Effector CD4-positive, alpha-beta T cell (primary cell): Measurements from ENCODE around the gene CTTNBP2. TPM values are rescaled to one million over a fixed set of nuclear protein-coding genes. Genes with fewer than 3 reads are reported as not detected.

Source experiments
- DNase-seq: peaks from one replicate; pipeline ENCODE4 v3.0.0-alpha.2; 2020
- total RNA-seq: gene quantifications from one replicate; lab custom pipeline; 2026; lab: John Stamatoyannopoulos, UW

CTTNBP2 gene, protein sequence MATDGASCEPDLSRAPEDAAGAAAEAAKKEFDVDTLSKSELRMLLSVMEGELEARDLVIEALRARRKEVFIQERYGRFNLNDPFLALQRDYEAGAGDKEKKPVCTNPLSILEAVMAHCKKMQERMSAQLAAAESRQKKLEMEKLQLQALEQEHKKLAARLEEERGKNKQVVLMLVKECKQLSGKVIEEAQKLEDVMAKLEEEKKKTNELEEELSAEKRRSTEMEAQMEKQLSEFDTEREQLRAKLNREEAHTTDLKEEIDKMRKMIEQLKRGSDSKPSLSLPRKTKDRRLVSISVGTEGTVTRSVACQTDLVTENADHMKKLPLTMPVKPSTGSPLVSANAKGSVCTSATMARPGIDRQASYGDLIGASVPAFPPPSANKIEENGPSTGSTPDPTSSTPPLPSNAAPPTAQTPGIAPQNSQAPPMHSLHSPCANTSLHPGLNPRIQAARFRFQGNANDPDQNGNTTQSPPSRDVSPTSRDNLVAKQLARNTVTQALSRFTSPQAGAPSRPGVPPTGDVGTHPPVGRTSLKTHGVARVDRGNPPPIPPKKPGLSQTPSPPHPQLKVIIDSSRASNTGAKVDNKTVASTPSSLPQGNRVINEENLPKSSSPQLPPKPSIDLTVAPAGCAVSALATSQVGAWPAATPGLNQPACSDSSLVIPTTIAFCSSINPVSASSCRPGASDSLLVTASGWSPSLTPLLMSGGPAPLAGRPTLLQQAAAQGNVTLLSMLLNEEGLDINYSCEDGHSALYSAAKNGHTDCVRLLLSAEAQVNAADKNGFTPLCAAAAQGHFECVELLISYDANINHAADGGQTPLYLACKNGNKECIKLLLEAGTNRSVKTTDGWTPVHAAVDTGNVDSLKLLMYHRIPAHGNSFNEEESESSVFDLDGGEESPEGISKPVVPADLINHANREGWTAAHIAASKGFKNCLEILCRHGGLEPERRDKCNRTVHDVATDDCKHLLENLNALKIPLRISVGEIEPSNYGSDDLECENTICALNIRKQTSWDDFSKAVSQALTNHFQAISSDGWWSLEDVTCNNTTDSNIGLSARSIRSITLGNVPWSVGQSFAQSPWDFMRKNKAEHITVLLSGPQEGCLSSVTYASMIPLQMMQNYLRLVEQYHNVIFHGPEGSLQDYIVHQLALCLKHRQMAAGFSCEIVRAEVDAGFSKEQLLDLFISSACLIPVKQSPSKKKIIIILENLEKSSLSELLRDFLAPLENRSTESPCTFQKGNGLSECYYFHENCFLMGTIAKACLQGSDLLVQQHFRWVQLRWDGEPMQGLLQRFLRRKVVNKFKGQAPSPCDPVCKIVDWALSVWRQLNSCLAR (N-terminal part only)
- total RNA-seq, result not detected

DNA sequence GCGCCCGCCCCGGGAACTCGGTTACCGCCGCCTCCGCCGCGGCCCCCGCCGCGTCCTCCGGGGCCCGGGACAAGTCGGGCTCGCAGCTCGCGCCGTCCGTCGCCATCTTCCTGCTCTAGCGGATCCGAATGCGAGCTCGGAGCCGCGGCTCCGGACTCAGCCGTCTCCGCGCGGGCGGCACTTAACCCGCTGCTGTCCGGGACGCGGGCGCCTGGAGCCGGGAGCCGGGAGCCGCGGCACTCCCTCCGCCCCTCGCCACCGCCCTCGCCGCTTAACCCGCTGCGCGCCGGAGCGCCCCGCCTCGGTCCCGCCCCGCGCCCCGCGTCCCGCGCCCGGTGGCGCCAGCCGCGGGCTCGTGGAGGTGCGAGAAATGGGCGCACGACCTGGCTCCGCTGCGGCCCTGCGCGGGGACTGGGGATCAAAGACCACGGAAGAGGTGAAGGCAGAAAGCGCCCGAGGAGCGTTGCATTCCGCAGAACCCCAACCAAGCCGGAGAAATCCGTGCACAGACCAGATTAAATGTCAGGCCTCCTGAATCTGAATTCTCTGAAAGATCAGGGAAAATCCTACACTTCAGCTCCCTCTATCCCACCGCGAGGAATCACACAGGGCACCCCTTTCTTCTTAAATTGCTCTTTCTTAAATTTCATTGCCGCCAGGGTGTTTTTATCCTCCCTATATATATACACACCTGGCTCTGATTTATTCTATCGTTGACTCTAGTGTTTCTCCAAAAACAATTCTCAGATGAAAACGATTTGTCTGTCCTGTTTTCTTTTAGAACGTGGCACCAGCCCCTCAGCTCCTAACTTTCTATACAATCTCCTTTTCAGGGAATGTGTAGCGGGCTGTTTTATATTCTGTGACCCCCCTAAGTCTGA is at the start of gene CTTNBP2:
Gene CTTNBP2, minus strand, starts transcription at position 132 of the 881 bp plus-strand sequence. Its CDS starts 26 bp downstream, at position 106.
- DNase-seq, result no peak

DNA sequence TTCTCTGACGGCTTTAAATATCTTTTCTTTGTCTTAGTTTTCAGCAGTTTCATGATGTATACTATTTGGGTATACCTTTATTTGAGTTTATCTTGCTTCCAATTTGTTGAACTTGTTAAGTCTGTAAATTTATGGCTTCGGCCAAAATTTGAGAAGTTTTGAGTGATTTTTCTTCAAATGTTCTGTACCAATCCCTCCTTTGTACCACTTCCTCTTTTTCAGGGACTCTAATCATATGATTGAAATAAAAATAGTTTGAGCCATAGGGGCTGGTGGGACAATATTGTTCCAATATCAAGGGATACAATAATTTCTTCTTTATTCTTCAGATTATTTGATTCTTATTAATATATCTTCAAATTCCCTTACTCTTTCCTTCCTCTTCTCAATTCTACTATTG is 43.1 kb upstream of the CTTNBP2 start:
- DNase-seq, result no peak

DNA sequence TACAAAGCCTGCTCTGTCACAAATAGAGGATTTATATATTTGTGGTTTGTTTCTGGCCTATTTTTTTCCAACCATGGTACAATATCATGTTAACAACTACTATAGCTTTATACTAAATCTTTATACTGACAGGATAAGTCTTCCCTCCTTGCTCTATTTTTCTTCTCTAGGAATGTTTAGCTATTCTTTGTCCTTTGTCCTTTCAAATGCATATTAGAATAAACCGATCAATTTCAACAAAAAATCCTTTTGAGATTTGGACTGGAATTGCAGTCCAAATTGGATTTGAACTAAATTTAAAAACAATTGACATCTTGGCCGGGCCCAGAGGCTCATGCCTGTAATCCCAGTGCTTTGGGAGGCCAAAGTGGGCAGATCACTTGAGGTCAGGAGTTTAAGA is 39.2 kb upstream of the CTTNBP2 start:
- no peak for DNase-seq

DNA sequence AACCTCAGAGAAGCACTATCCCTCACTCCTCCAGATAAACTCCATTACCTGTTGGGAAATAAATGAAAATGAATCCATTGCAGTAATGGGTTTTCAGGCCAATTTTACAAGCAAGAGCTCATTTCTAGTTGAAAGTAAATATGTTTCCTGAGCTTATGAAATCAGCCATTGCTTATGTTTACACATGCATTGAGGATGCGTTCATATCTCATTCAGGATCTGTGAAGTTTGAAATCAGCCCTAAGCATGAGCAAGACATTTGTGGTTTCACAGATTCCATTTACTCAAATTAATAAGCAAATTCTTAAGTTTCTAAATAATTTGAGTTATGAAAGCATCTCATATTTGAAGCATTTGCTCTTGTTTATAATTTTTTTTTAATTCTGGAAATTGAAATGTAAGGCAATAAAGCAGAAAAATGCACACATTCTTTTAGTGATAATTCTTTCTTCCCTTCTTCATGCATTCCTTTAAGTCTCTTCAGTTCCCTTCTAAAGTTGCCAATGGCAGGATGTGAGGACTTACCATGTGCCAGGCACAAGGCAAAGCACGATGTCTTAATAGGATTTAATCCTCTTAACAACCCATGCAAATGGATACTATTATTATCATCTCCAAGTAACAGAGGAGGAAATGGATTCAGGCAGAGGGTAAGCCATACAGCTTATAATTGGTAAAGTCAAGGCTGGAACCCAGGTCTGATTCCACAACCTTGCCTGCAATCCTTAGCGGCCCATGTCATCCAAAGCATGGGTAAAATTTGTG is 35.0 kb upstream of the CTTNBP2 start:
- DNase-seq, result no peak

DNA sequence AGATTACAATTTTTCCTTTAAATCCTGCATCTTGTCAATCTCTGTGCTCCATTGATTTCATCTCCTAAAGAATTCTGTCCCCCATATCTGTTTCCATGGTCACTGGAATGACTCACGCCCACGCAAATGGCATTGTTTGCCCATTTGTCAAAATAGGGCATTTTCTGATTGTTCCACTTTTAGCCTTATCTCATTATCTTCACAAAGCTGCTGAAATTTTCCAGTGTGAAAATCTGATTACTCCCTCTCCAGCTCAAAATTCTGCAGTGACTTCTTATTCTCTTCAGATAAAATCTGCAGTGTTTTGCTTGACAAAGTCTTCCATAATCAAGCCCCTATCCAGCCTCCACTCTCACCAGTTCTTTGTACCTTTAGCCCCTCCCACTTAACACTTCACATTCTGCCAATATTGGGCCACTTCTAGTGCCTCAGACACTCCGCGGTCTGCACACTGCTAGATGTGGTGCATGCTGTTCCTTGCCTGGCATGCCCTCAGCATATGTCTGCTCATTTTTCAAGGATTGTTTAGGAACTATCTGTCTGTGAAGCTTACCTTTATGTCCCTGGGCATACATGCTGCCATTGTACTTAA is 33.9 kb upstream of the CTTNBP2 start:
- DNase-seq, result no peak

DNA sequence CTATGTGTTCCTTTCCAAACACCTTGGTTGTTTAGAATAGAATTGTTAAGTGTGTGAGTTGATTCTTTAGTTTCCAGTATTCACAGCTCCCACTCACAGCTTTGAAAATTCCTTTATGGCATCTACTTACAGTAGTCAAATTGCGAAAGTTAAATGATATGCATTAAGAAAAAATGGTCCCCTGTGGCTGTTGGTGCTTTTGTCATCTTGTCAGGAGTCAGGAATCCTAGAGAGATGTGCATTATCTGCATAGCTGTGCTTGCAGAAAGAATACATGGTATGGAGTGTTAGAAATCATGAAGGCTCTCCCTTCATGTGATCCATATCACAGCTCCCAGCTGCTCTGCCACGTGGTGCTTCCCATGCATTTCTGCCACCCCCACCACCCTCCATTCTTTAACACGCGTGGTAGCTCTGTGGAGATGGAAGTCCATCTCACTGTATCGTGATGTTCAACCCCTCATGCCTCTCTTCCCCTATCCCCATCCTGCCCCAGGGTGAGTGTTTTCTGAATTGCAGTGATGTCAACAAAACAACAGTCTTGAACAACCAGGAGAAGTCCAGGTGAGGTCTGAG is 29.2 kb upstream of the CTTNBP2 start:
- no peak for DNase-seq

DNA sequence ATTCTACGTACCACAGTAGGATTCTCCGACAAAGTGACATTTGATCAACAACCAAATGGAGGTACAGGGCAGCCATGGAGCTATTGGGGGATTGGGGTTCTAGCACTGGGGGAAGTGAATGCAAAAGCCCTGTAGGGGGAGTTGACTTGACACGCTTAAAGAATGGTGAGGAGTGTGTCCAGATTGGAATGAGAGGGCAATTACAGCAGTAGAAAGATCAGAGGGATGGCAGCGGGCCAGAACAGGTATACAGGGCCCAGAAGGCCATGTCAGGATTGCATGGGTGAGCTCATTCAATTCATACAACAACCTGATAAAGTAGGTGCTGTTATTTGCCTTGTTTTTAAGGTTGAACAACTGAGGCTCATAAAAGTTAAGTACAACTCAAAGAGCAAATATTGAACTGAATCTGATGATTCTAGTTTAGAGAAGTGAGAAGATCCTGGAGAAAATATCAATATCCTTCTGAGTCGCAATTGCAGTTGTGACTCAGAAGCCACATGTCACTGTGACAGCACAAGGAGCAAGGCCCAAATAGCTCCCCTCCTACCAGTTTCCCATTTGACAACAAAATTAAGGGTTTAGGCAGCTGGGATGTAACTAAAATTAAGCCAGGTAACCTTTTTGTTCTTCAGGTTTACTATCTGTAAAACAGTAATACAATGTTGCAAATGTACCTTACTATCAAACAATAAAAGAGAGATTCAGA is 28.0 kb upstream of the CTTNBP2 start:
- DNase-seq, result no peak

DNA sequence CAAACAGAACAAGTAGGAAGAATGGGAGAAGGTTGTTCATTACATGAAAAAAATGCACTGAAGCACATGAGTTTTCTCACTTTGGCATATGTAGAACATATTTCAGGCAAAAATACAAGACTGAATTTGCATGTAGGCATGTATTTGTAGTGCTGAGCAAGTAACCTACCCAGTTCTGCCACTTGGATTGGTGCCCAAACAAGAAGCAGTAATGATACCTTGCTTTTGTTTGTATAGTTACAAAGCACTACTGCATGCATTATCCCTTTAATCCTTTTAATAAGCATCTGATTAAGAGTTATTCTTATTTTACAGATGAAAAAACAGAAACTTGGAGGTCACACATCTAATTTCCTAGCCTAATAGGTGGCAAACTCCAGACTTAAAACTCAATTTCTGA is 23.1 kb upstream of the CTTNBP2 start:
- DNase-seq, result no peak

DNA sequence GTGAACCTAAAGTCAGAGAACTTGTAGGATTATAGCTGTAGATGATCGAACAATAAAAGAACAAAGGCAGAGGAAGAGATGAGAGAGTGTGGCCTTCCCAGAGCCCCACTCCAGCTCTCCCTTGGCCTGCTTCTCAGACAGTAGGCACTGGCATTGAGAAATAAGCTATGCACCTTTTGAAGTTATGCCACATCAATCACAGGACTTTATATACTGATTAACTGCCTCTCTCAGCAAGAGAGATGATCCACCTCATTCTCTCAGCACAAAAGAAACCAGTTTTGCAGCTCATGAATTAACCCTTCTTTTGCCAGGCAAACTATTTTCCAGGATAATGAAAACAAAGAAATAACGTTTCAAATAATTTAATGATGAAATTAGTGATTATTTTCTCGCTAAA is 22.0 kb upstream of the CTTNBP2 start:
- no peak for DNase-seq

DNA sequence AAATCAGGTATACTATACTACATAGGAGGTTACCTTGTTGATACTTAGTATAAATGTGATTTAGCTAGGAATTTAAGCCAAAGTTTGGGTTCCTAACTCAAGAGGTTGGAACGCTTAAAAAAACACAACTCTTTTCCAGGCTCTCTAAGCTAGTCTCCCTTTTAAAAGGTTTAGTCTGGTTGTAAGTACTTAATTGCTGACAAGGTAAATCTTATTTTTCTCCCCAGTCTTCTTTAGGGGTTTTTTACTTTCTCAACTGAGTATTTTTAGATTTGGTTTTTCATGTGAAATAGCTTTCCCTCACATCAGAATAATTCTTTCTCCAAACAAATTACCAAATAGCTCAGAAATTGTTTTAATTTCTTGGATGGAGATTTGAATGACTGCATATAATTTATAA is 20.8 kb upstream of the CTTNBP2 start:
- no peak for DNase-seq

DNA sequence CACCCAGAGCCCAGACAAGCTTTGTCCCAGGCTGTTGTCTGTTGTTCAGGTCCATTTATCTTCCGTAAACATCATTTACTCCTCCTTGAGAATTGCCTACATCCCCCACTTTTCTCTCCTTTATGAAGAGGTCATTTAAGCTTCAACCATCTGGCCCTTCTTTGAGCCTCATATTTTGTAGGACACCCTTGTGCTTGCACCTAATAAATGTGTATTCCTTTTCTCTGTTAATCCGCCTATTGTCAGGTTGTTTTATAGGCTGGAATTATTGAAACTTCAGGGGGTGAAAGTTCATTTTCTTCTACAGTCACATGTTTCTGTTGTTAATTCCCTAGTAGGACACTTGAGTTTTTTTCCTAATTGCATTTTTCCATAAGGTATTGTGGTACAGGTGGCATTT is 19.6 kb upstream of the CTTNBP2 start:
- DNase-seq, result no peak

DNA sequence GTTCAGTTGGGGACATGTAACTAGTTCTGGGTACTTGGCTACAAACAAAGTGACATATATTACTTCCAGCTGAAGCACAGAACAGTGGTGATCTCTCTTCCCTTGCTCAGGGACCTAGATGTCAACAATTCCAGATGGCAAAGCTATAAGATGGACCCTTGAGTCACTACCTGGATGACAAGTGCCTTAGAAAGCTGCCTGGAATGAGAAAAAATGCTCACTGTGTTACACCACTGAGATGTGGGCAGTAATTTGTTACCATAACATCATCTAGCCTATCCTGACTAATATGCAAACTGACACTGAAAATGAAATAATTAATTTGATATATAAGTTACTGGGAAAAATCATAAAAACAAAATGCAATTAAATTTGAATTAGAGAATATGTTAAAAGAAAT is 16.4 kb upstream of the CTTNBP2 start:
- no peak for DNase-seq

DNA sequence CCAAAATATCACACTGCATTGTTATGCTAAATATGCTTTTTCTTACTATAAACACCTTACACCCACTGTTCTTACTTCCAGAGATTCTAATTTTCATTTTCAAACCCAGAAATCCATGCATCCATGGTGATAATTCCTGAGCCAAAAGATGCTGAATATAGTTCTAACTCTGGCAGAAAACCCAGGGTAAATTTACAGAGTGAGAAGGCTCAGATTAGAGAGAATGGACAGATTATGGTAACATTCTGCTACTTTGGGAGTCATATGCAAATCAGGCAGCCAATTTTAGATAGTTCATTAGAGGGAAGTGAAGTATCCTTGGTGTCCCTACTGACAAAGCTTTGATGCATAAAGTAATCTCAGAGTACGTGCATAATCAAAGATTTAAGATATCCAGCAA is 15.4 kb upstream of the CTTNBP2 start:
- no peak for DNase-seq

DNA sequence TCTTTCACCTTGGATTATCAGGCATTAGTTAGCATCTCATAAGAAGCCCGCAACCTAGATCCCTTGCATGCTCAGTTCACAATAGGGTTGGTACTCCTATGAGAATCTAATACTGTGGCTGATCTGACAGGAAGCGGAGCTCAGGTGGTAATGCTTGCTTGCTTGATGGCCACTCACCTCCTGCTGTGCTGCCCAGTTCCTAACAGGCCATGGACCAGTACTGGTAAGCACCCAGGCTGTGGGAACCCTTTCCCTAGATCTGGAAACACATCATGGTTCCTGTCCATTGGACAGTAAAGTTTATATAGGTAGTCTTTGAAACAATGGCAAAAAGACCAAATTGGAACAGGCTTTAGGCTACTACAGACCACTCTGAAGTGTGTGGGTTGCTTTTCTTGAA is 9.4 kb upstream of the CTTNBP2 start:
- no peak for DNase-seq

DNA sequence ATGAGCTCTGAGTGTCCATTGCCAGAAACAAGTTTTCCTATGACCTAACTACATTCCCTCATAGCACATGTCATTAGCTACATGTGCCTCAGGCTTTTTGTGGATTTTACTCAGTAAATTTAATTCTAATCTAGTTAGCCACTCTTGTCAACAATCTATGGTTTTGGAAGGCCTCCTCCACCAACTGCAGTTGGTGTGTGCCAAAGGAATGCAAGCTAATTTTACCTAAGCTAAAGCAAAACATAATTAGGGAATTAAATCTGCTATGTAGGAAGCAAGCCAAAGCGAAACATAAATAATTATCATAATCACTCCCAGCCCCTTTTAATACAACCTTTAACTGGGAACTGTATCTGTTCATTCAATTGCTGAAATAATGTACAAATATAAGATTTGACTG is 3.5 kb upstream of the CTTNBP2 start:
- no peak for DNase-seq

DNA sequence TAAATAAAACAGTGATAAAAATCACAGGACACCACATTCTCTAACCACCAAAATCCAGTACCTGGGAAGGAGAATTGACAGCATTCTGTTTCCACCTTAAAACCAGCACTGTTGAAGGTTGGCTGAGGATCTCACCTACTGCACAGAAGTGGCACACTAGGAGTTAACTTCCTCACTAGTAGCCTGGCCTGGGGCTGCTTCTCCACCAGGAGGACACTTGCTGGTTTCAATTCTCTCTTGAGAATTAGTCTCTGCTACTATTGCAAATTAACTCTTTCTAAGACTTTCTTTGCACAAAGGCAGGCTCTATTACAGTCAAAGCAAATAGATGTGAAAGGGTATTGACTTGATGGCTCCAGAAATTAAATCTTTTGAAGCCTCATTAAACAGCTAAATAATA is 2.3 kb upstream of the CTTNBP2 start:
- DNase-seq, result no peak

DNA sequence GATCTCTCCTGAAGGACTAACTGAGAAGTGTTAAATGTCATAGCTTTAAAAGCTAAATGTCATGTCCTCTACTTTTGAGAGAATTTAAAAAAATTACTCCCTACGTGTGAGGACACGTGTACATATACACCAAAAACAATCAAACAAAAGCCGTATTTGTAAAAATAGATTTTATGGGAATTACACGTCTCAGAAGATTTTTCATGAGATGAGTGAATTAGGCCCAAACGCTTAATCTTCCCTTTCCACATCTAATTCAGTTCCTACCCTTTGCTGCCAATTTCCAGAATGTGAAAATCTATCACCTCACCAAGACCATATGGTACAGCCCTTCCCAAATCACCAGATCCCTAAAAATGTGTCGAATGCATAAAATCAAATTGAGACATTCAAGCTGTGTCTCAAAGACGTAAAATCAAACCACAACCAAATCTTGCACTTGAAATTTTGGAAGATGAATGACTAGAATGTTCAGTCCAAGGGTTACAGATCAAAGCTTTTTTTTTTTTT is 1.0 kb upstream of the CTTNBP2 start:
- DNase-seq, result no peak

DNA sequence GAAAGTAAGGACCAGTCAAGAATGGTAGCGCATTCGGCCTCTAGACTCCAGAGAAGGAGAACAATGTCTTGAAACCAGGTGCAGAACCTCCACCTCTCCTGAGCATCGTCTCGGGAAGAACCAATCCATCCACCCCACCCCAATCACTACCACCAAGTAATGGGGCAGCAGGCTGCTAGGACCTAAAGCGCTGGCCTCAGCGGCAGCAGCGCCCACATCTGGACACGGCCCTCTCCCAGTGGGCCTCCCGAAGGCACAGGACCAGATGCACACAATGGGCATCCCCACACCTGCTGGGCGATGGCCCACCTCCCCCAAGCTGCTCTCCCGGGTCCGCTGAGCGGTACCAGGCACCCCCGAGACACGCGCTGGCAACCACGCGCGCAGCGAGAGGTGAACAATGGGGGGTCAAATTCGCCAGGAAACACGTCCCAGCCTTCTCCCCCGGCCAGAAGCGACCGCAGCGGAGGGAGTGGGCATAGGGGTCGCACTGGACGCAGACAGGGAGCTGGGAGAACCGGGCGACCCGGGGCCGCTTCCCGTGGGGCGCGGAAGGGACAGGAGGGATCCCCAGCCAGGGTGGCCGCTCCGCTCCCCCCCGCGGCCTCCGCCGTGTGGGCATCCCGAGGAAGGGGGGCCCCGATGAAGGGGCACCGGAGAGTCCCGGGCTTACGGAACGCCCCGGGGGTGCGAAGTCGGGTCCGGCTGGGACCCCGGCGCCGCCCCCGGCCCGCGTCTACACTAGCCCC is 506 bp downstream of the CTTNBP2 start:
- no peak for DNase-seq
